Cardiac muscle cell (in vitro differentiated cells and primary cell): ENCODE measurements around the gene CCBE1. TPM values are rescaled to one million over a fixed set of nuclear protein-coding genes. Genes with fewer than 3 reads are reported as not detected.
A peak's percentile ranks its signal among the peaks of the same experiment; 100 is the strongest.

ENCODE experiments used
- DNase-seq, 2 donors: peaks; one replicate each; pipeline versions ENCODE4 v3.0.0 to v3.0.0-alpha.2; 2010 to 2017; ENCODE audit warnings: low read depth in 1 of 2, low spot score in 1 of 2
- H3K27ac ChIP-seq: fragments of 200-600 bp; sonication (generic); 2 replicates; pipeline ENCODE4 v1.5.1; 2016
- H3K27me3 ChIP-seq: fragments of 200-600 bp; sonication (generic); 2 replicates; pipeline ENCODE4 v1.6.0; 2016; ENCODE audit warnings: control low read depth
- H3K36me3 ChIP-seq: fragments of 200-600 bp; sonication (generic); 2 replicates; pipeline ENCODE4 v1.5.1; 2016; ENCODE audit warnings: control low read depth
- H3K4me1 ChIP-seq: fragments of 200-600 bp; sonication (generic); 2 replicates; pipeline ENCODE4 v1.8.1; 2017; ENCODE audit warnings: low read depth, mild to moderate bottlenecking, mixed run types
- H3K4me3 ChIP-seq: fragments of 200-600 bp; sonication (generic); 2 replicates; pipeline ENCODE4 v1.5.1; 2016; ENCODE audit warnings: mild to moderate bottlenecking
- H3K9me3 ChIP-seq: fragments of 200-600 bp; sonication (generic); 2 replicates; pipeline ENCODE4 v1.5.1; 2017; ENCODE audit warnings: low read depth, mild to moderate bottlenecking, control low read depth
- polyA plus RNA-seq: library from polyadenylated mRNA; unstranded; fragments of >200 nt; fragmentation: Nextera tagmentation; extraction: Ambion mirVana; gene quantifications from 2 replicates; pipeline ENCODE4 v1.2.1, GENCODE V29; 2016
- total RNA-seq: library from RNA; depleted of rRNA; stranded (reverse); fragments of >200 nt; gene quantifications from 2 replicates; pipeline ENCODE4 v1.2.3, GENCODE V29; 2016
- TF ChIP-seq, protein P1 (sequence below): IDR thresholded peaks from 2 replicates; pipeline ENCODE4 v1.5.1; 2012; ENCODE audit warnings: low read depth, mild to moderate bottlenecking, low read length

The CCBE1 gene
- total and polyA plus RNA-seq, 2 experiments from 2014 or later: 1.5 to 3.7 TPM

DNA sequence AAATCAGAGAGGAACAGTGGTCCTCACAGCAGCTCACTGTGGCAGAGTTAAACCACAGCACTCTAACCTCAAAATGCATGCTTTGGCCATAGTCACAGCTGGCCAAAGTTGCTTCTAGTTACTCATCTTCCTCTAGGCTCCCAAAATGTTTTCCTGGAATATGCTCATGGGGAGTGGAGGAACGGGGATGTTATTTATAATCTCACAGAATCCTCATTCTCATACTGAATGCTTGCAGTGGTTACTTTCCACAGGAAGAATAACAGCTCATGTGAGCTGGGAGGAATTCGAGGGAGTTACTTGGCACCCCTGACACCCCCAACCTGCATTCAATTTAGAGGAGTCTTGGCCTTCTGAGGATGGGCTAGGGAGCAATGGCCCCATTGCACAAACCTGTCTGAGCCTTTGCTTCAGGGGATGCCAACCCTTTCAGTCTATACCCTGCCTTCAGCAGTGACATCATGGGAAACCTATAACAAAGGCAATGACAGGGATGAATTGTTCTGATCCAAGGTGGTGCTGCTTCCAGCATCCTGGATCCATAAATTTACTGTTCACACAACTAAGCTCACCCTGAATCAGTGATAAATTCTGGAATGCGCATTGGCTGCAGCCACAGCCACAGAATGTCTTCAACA is 22.4 kb upstream of the CCBE1 start:
- Histone ChIP-seq H3K4me1 (no peaks in the 10 kb centered on the region), H3K9me3 (no peaks in the 10 kb centered on the region), H3K4me3 (no peak overlapping the region), H3K36me3 (no peaks in the 10 kb centered on the region), H3K27me3 (peaks cover 31% of the 10 kb centered on the region), H3K27ac (no peak overlapping the region)
- TF ChIP-seq, protein P1, sequence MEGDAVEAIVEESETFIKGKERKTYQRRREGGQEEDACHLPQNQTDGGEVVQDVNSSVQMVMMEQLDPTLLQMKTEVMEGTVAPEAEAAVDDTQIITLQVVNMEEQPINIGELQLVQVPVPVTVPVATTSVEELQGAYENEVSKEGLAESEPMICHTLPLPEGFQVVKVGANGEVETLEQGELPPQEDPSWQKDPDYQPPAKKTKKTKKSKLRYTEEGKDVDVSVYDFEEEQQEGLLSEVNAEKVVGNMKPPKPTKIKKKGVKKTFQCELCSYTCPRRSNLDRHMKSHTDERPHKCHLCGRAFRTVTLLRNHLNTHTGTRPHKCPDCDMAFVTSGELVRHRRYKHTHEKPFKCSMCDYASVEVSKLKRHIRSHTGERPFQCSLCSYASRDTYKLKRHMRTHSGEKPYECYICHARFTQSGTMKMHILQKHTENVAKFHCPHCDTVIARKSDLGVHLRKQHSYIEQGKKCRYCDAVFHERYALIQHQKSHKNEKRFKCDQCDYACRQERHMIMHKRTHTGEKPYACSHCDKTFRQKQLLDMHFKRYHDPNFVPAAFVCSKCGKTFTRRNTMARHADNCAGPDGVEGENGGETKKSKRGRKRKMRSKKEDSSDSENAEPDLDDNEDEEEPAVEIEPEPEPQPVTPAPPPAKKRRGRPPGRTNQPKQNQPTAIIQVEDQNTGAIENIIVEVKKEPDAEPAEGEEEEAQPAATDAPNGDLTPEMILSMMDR: no peak
- peak in 1 of 2 donors; percentile 74 for DNase-seq

DNA sequence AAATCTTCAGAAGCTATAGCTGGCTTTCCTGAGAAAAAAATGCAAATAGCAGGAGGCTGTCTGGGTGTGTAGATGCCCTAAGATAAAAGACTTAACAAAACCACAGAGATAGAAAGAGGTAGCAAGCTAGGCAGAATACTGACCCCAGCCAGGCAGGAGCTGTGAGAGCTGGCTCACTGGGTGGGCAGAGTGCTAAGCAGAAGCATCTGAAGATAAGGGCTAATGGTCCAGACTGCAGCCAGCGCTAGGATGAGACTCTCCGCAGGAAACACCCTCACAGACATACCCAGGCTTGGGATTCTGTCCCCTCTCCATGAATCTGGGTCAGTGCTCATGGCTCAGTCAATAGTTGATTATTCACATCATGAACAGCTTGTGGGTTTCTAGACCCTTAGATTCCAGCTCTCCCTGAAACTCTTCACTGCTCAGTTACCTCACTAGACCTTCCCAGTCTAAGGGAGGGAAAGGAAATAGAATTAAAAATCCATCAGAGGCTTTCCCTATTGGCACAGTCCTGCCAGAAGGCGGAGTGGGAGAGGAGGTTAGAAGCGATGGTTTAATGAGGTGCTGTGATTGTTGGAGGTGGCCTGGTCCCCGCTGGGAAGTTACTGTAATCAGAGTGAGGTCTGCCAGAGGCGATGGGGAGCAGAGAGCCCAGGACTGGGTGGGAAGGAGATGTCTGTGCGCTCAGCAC is 21.4 kb upstream of the CCBE1 start:
- H3K36me3 ChIP-seq: no peaks in the 10 kb centered on the region
- no peak overlapping the region for H3K4me3 ChIP-seq
- peaks cover 27% of the 10 kb centered on the region for H3K27me3 ChIP-seq
- DNase-seq: no peak
- TF ChIP-seq, protein P1: no peak
- no peaks in the 10 kb centered on the region for H3K9me3 ChIP-seq
- H3K4me1 ChIP-seq: no peaks in the 10 kb centered on the region
- no peak overlapping the region for H3K27ac ChIP-seq

DNA sequence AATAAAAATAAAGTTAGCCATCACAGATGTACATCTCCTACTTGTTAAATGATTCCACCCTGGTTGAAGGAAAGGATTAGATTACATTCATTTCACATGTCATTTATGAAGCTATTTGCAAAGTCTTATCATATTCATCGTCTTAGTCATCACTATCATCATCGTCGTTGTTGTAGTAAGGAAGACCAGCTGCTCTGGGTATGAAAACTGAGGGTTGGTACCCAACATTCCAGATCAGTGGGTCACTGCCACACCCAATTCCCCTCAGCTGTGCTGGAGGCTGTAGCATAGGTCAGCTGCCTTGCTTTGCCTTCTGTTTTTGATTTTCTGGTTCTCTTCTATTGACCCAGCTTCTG is 20.9 kb upstream of the CCBE1 start:
- H3K4me1 ChIP-seq: no peaks in the 10 kb centered on the region
- peak in 1 of 2 donors; percentile 70 for DNase-seq
- no peaks in the 10 kb centered on the region for H3K9me3 ChIP-seq
- TF ChIP-seq, protein P1: no peak
- H3K27ac ChIP-seq: no peak overlapping the region
- H3K27me3 ChIP-seq: peaks cover 27% of the 10 kb centered on the region
- H3K36me3 ChIP-seq: no peaks in the 10 kb centered on the region
- H3K4me3 ChIP-seq: no peak overlapping the region

DNA sequence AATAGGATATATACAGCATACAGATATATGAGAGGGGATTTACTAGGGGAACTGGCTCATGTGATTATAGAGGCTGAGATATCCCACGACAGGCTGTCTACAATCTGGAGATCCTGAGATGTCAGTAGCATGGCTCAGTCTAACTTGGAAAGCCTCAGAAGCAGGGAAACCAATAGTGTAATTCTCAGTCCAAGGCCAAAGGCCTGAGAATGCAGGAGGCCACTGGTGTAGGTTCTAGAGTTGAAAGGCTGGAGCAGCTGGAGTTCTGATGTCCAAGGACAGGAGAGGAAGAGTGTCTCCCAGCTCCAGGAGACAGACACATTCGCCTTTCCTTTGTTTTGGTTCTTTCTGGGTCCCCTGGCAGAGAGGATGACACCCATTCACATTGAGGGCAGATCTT is 20.1 kb upstream of the CCBE1 start:
- no peak overlapping the region for H3K27ac ChIP-seq
- H3K4me3 ChIP-seq: no peak overlapping the region
- peaks cover 27% of the 10 kb centered on the region for H3K27me3 ChIP-seq
- H3K4me1 ChIP-seq: no peaks in the 10 kb centered on the region
- TF ChIP-seq, protein P1: no peak
- H3K36me3 ChIP-seq: no peaks in the 10 kb centered on the region
- no peak for DNase-seq
- no peaks in the 10 kb centered on the region for H3K9me3 ChIP-seq

DNA sequence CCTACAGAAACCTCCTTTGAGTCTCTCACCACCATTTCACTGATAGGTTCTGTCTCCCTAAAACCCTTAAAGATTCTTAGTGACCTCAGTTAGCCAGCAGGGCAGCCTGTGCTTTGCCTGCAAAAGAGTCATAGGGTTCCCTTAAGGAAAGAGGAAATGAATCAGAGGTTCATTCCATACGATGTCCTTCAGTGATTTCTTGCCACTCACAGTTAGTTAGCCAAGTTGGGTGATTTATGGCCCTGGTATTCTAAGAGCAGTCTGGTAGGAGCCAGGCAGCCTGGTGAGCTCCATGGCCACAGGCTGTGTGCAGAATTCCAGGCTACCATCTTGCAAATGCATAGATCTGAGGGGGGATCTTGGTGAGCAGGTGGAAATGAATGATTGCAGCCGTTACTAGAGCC is 18.7 kb upstream of the CCBE1 start:
- TF ChIP-seq, protein P1: no peak
- Histone ChIP-seq H3K27me3 (peaks cover 27% of the 10 kb centered on the region), H3K9me3 (no peaks in the 10 kb centered on the region), H3K36me3 (no peaks in the 10 kb centered on the region), H3K4me3 (no peak overlapping the region), H3K27ac (no peak overlapping the region), H3K4me1 (no peaks in the 10 kb centered on the region)
- peak in 1 of 2 donors; percentile 90 for DNase-seq
